Parathyroid adenoma (tissue), 2 donors: ENCODE data around the gene MTMR12.

Experiments used
- H2AFZ ChIP-seq: fragments of 300-600 bp; sonication (generic); one replicate; pipeline ENCODE4 v1.7.0; 2017; ENCODE audit warnings: antibody characterized with exemption, mild to moderate bottlenecking
- H3K27ac ChIP-seq: fragments of 300-600 bp; sonication (generic); one replicate; pipeline ENCODE4 v1.7.0; 2017
- H3K27me3 ChIP-seq: fragments of 300-600 bp; sonication (generic); one replicate; pipeline ENCODE4 v1.7.0; 2017; ENCODE audit warnings: low read length; ENCODE audit not compliant: control insufficient read depth, insufficient read depth
- H3K36me3 ChIP-seq: fragments of 300-600 bp; sonication (generic); one replicate; pipeline ENCODE4 v1.7.0; 2017; ENCODE audit warnings: low read length; ENCODE audit not compliant: control insufficient read depth, insufficient read depth
- H3K4me1 ChIP-seq: fragments of 300-600 bp; sonication (generic); one replicate; pipeline ENCODE4 v1.7.0; 2017; ENCODE audit warnings: control low read depth
- H3K4me2 ChIP-seq: fragments of 300-600 bp; sonication (generic); one replicate; pipeline ENCODE4 v1.7.0; 2017; ENCODE audit warnings: low read length
- H3K4me3 ChIP-seq: fragments of 300-600 bp; sonication (generic); one replicate; pipeline ENCODE4 v1.7.0; 2017; ENCODE audit warnings: low read depth, low read length
- H3K79me2 ChIP-seq: fragments of 300-600 bp; sonication (generic); one replicate; pipeline ENCODE4 v1.7.0; 2017; ENCODE audit warnings: control low read depth
- H3K9ac ChIP-seq: fragments of 300-600 bp; sonication (generic); one replicate; pipeline ENCODE4 v1.7.0; 2017; ENCODE audit warnings: mild to moderate bottlenecking
- H3K9me3 ChIP-seq: fragments of 300-600 bp; sonication (generic); one replicate; pipeline ENCODE4 v1.7.0; 2017; ENCODE audit warnings: low read length; ENCODE audit not compliant: control insufficient read depth
- TF ChIP-seq, protein P1 (sequence below): fragments of 300-600 bp; sonication (generic); IDR thresholded peaks from one replicate; pipeline ENCODE4 v1.7.0; 2017; ENCODE audit warnings: antibody characterized with exemption, mild to moderate bottlenecking
- donor health status: primary hyperparathyroidism.

Gene MTMR12

DNA sequence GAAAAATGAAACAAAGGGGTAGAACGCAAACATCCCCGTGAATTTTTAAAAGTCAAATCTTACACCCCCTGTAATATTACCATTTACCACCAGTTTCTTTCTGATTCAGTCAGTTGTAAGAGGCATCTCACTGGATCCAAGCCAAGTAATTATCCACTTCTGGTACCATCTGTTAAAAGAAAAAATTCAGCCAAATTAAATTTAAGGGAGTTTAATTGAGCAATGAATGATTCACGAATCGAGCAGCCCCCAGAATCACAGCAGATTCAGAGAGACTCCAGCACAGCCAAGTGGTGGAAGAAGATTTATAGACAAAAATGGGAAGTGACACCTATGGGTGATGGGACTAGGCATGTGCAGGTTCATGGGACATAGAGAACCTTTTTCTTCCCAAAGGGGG lies 29.9 kb upstream of the MTMR12 start:
- Histone ChIP-seq H2AFZ (no peak overlapping the region), H3K4me2 (no peak overlapping the region), H3K79me2 (no peaks in the 10 kb centered on the region), H3K27ac (no peak overlapping the region), H3K4me1 (no peaks in the 10 kb centered on the region), H3K36me3 (no peaks in the 10 kb centered on the region), H3K9ac (no peak overlapping the region), H3K27me3 (no peaks in the 10 kb centered on the region), H3K9me3 (no peaks in the 10 kb centered on the region), H3K4me3 (no peak overlapping the region)
- TF ChIP-seq, protein P1, sequence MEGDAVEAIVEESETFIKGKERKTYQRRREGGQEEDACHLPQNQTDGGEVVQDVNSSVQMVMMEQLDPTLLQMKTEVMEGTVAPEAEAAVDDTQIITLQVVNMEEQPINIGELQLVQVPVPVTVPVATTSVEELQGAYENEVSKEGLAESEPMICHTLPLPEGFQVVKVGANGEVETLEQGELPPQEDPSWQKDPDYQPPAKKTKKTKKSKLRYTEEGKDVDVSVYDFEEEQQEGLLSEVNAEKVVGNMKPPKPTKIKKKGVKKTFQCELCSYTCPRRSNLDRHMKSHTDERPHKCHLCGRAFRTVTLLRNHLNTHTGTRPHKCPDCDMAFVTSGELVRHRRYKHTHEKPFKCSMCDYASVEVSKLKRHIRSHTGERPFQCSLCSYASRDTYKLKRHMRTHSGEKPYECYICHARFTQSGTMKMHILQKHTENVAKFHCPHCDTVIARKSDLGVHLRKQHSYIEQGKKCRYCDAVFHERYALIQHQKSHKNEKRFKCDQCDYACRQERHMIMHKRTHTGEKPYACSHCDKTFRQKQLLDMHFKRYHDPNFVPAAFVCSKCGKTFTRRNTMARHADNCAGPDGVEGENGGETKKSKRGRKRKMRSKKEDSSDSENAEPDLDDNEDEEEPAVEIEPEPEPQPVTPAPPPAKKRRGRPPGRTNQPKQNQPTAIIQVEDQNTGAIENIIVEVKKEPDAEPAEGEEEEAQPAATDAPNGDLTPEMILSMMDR = no peak

DNA sequence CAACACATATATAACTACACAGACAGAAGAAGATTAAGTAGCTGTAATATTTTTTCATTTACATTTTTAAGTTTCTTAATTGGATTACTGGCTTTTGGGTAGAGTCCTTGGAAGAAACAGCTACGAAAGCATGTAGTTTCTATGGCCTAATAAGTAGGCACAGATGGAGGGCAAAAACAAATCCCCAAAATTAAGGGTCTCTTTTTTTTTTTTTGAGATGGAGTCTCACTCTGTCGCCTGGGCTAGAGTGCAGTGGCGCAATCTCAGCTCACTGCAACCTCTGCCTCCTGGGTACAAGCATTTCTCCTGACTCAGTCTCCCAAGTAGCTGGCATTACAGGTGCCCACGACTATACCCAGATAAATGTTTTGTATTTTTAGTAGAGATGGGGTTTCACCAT lies 27.1 kb upstream of the MTMR12 start:
- no peak overlapping the region for H3K27ac ChIP-seq
- no peaks in the 10 kb centered on the region for H3K9me3 ChIP-seq
- TF ChIP-seq, protein P1 = no peak
- H2AFZ ChIP-seq = no peak overlapping the region
- H3K4me1 ChIP-seq = no peaks in the 10 kb centered on the region
- no peaks in the 10 kb centered on the region for H3K36me3 ChIP-seq
- H3K27me3 ChIP-seq = no peaks in the 10 kb centered on the region
- no peak overlapping the region for H3K4me2 ChIP-seq
- H3K79me2 ChIP-seq = no peaks in the 10 kb centered on the region
- no peak overlapping the region for H3K4me3 ChIP-seq
- H3K9ac ChIP-seq = no peak overlapping the region

DNA sequence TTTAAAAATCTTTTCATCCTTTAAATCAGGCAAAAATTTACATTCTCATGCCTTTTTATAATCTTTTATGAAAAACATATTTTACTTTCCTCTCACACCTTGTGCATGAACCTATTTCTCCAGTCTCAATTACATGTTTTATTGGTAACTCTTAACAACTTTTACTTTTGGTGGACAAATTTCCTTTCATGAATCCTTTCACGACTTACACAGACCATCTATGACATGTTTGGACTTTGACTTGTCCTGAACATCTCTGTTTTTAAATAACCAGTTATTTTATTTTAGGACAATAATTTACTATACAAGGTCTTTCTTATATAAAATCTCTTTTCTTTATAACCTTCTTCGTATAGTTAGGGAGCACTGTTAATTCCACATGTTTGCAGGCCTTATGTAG lies 26.5 kb upstream of the MTMR12 start:
- H3K4me3 ChIP-seq = no peak overlapping the region
- no peaks in the 10 kb centered on the region for H3K36me3 ChIP-seq
- H3K4me2 ChIP-seq = no peak overlapping the region
- no peaks in the 10 kb centered on the region for H3K9me3 ChIP-seq
- H3K27ac ChIP-seq = no peak overlapping the region
- H3K27me3 ChIP-seq = no peaks in the 10 kb centered on the region
- no peaks in the 10 kb centered on the region for H3K79me2 ChIP-seq
- no peaks in the 10 kb centered on the region for H3K4me1 ChIP-seq
- no peak overlapping the region for H3K9ac ChIP-seq
- H2AFZ ChIP-seq = no peak overlapping the region
- TF ChIP-seq, protein P1 = no peak

DNA sequence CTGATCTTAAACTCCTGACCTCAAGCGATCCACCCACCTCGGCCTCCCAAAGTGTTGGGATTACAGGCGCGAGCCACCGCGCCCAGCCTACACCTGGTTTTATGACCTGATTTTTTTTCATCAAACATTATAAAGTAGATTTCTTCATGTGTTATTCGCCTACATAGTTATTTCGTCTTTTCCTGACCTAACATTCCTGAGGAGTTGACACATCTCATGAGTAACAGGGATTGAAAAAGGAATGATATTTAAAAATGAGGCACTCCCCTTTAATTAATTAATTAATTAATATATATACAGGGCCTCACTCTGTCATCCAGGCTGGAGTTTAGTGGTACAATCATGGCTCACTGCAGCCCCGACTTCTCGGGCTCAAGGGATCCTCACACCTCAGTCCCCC lies 20.2 kb upstream of the MTMR12 start:
- Histone ChIP-seq H2AFZ (no peak overlapping the region), H3K9ac (no peak overlapping the region), H3K4me1 (no peaks in the 10 kb centered on the region), H3K4me3 (no peak overlapping the region), H3K4me2 (no peak overlapping the region), H3K9me3 (no peaks in the 10 kb centered on the region), H3K79me2 (no peaks in the 10 kb centered on the region), H3K36me3 (no peaks in the 10 kb centered on the region), H3K27me3 (no peaks in the 10 kb centered on the region), H3K27ac (no peak overlapping the region)
- TF ChIP-seq, protein P1 = no peak

DNA sequence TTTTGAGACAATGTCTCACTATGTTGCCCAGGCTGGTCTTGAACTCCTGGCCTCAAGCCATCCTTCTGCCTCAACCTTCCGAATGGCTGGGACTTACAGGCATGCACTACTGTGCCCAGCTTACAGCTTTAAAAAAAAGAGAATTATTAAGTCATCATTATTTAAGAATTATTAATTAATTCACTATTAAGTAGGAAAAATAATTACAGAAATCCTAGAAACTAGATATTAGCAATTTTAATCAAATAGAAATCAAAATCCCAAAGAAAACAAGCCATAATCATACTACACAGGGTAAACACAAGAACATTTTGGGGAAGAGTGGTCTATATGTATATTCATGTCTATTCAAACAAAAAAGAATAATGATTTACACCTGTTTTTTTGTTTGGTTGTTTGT lies 19.6 kb upstream of the MTMR12 start:
- TF ChIP-seq, protein P1 = no peak
- H3K36me3 ChIP-seq = no peaks in the 10 kb centered on the region
- H3K9me3 ChIP-seq = no peaks in the 10 kb centered on the region
- no peak overlapping the region for H2AFZ ChIP-seq
- no peaks in the 10 kb centered on the region for H3K27me3 ChIP-seq
- H3K27ac ChIP-seq = no peak overlapping the region
- H3K79me2 ChIP-seq = no peaks in the 10 kb centered on the region
- no peak overlapping the region for H3K9ac ChIP-seq
- H3K4me2 ChIP-seq = no peak overlapping the region
- H3K4me1 ChIP-seq = no peaks in the 10 kb centered on the region
- no peak overlapping the region for H3K4me3 ChIP-seq
